ENCODE measurements around the gene TRIM24.

Gene TRIM24

DNA sequence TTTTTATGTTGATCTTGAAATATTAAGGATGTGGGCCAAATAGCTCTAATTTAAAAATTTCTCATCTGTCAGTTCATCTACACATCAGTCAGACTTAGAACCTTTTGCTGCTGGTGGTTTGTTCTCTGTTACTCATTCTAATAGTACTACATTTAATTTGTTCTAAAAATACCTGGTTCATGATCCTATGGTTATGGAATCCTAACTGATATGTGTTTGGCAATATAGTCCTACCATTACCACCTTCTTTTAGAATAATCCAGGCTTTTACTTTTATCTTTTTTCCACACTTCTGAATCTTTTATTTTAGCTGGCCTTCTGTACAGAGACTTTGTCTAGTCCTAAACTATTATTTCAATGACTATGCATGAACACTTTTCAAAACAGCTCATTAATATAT is 124.2 kb downstream of the TRIM24 start:
- no peak for DNase-seq

DNA sequence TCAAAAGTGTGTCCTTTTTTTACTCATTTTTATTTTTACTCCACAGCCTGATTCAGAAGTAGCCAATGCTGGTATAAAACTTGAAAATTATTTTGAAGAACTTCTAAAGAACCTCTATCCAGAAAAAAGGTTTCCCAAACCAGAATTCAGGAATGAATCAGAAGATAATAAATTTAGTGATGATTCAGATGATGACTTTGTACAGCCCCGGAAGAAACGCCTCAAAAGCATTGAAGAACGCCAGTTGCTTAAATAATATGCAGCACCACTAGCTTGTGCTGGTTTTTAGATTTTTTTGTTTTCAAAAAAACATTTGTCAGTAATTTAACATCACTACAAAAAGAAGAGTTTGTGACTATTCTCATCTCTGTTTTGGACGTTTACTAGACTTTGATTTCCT is 124.6 kb downstream of the TRIM24 start:
- no peak for DNase-seq

DNA sequence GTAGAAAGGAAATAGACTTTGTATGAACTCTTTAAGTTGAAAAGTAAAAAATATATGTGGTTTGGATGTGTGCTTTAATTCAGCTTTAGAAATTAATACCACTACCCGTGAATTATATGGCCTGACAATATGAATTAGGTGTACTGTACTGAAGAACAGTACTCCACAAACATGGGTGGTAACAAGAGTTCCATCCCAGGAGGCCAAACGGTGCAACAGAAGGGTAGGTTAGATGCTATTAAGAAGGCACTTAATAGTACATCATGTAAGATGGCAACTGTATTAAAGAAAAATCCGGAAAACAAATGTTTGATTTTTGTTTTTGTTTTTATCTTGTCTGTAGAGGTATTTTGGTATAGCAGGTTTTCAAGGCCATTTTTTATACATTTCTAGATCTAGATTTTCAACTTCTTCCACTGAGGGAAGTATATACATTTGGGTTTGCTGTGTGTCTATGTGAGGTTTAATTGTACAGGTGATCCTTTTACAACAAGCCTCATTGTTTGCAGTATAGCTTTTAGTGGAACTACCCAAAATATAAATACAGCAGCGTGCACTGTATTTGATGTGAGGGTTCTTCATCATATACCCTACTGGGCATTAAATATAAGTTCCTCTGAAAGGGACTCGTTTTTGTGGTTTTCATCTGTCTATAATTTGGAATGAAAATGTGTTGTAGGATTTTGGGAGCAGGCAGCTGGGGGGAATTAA is 125.4 kb downstream of the TRIM24 start:
- no peak for DNase-seq

DNA sequence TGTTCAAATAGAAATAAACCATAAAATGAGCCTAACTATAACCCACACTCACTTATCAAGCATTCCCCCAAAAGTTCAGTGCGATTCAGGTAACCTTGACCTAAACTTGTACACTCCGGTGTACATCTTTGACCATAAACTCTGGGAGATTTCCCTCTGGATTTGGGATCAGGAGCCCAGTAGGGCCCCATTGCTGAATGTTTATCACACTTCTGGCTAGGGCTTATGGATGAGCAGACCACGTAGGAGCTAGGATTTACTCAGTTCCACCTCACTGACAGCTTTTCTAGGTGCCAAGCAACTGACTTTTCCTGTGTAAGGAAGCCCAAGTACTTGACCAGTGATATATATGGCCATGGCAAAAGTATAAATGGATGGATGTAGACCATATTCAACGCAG is 127.4 kb downstream of the TRIM24 start:
- no peak for DNase-seq

DNA sequence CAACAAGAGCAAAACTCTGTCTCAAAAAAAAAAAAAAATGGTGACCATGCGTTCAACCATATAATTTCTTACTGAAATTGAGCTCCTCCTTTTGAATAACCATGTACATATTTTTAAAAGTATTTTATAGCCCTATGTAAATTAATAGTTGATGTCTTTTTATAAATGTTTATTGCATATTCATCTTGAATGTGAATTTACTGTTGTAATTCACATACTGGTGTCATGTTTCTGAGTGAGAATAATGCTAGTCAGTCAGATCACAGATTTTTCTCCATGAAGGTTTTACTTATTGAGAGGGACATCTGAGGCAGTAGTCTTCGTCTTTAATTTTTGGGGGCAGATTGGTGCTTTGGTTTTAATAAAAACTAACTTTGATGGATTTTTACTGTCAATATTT is 128.9 kb downstream of the TRIM24 start:
- no peak for DNase-seq

DNA sequence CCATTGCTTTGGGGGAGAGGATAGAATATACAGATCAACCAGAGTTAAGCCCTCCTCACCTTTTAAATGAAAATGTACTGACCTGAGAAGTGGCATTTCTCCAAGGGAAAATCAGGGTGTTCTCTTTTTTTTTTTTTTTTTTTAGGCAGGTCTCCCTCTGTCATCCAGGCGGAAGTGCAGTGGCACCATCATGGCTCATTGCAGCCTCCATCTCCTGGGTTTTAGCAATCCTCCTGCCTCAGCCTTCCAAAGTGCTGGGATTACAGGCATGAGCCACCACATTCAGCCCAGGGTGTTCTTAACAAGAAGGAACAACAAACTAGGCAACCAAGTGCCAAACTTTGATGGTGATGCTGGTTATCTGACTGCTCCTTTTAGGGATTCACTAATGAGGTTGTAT is 130.1 kb downstream of the TRIM24 start:
- DNase-seq: no peak

DNA sequence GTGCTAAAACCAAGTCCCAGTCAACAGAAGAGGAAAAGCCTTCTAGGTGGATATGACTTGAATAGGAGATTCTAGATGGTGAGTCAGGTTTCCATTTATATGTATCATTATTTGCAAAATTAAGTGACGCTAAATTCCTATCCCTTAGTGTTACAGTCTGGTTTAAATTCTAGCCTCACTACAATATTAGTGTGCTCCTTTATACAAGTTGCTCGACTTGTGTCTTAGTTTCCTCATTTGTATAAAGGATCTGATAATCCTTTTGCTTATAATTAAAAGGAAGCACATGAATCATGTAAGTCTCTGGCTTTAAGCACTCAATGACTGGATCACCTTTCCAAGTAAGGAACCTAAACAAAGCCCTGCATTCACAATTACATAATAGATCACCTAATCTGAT is 135.4 kb downstream of the TRIM24 start:
- no peak for DNase-seq

DNA sequence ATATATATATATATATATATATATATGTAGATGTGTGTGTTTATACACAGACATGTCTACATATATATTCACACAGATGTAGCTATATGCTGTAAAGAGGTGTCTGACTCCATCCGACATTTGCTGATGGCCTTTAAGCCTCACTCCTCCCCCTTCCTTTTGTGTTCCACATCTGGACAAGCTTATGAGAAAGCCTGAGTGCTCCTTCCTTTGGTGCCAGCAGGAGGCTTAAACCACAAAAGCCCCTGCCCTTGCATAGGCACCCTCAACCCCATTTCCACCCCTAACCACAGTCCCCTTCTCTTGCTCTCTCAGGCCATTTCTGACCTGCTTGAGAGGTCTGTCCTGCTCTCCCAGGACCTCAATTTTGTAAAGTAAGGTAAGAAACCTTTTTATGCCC is 142.4 kb downstream of the TRIM24 start:
- DNase-seq: no peak

DNA sequence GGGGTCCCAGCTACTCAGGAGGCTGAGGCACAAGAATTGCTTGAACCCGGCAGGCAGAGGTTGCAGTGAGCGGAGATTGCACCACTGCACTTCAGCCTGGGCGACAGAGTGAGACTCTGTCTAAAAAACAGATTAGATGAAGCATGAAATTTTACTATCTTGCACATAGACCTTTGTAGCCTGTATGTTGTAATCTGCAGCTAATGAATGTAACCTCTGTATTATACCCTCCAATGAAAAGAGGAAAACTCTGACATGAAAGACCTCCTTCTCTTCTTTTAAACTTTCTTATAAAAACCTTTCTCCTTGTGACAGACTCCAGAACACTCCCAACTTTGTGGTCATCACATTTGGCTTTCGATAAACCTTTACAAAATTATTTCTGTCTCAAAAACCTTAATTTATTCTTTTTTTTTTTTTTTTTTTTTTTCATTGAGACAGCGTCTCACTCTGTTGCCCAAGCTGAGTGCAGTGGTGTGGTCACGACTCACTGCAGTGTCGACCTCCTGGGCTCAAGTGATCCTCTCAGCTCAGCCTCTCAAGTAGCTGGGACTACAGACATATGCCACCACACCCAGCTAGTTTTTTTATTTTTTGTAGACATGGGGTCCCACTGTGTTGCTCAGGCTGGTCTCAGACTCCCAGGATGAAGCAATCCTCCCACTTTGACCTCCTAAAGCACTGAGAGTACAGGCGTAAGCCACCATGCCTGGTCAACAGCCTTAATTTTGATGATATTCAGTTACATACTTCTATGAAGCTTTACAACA is 143.7 kb downstream of the TRIM24 start:
- DNase-seq: no peak

DNA sequence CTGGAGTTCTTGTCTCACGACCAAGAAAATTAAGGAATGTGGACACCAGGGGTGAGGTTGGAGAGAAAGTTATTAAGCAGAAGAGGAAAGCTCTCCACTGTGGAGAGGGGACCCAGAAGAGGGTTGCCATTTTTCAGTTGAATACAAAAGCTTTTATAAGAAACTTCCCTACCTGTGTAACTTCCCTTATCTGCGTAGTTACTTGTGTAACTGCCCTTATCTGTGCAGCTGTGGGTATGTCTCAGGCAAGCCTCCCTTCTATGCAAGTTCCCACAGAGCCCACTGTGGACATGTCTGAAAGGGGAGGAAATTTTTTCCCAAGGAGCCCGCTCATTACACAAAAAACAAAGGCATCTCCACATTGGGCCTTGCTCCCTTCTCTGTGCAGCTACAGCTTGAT is 146.2 kb downstream of the TRIM24 start:
- DNase-seq: no peak

DNA sequence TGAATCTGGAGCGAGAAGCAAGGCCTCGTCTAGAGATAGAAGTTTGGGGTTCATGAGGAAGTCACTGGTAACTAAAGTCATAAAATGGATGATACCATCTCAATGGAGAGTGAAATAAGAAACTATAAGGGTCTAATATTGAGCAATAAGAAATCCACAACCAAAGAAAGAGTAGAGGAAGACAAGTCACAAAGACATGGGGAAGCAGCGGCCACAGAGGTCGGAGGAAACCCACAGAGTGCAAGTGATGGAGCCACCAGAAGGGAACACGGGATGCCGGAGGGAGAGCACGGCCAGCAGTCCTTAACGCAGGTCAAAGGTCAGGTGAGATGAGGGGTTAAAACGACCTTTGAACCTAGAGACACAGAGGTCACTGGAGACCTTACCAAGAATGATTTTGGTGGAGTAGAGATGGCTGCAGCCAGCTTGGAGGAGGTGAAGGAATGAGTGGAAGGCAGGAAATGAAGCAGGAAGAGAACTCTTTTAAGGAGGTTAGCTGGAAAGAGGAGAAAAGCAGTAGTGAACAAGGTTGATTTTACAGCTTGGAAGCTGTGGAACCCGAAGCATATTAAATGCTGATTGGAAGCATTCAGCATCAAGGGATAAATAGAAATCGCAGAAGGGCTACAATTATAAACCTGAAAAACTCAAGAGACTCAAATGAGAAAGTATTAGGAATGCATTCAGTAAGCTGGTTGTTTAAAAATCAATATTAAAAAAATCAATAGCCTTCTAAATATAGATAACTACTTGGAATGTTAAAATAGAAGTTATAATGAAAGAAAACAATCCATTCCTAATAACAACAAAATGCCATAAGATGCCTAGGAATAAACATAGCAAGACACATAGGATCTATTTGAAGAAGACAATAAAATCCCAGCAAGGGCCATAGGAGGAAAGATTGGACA is 147.4 kb downstream of the TRIM24 start:
- DNase-seq: no peak

DNA sequence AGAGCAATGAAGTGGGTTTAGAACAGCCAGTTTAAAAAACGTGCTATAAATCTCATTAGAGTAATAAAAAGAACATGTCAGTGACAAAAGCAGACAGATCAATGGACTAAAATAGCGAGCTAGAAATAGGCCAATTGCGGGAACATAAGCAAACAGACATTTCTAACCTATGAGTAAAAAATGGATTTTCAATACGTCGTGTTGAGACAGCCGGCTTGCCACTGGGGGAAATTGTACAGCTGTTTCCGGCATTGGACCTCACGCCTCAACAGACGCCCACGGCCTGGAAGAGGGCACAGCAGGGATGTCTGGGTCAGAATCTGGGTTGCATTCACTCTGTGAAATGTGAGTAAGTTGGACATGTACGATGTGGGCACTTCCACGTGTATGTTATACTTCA is 148.2 kb downstream of the TRIM24 start:
- DNase-seq: no peak

DNA sequence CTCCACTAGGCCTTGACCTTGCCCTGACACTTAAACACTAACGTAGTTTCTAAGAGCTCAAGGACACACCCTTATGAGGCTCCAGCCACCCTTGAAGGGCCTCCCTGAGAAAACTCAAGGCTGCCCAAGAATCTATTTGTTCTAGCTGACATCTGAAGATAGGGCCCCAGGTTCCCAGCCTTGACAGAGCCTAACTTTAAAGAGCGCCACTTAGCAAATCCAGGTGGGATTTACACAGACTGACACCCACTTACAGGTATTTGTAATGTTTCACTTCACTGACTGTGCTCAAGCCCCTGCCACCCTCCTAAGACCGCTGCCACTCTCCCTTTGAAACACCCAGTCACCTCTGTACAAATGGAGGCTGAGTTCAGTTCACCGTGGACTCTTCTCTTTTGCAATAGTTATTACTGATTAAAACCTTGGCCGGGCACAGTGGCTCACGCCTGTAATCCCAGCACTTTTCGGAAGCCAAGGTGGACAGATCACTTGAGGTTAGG is 150.7 kb downstream of the TRIM24 start:
- no peak for DNase-seq

DNA sequence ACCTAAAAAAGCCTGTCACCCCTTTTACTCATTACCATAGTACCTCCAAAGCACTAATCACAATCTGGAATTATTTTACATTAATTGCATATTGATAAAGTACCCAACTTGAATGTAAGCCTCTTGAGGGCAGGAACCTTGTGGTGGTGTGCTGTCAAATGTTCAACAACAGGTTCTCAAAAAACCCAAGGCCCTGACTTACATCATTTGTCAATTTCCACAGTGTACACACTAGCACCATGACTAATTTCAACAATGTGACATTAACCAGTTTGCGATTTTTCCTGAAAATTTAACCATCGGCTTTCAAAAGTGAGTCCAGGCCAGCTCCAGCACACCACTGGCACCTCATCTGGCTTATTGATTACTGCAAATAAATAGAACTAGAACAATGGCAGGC is 153.6 kb downstream of the TRIM24 start:
- no peak for DNase-seq

DNA sequence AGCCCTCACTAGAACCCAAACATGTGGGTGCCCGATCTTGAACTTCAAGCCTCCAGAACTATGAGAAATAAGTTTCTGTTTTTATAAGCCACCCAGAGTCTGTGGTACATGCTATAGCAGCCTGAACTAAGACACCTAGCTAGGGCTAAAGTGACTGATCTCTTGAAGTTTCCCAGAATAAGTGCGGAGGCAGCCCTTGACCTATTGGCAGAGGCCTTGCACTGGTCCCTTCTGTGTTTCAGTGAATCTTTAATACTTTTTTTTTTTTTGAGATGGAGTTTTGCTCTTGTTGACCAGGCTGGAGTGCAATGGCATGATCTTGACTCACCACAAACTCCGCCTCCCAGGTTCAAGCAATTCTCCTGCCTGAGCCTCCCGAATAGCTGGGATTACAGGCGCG is 156.0 kb downstream of the TRIM24 start:
- no peak for DNase-seq

DNA sequence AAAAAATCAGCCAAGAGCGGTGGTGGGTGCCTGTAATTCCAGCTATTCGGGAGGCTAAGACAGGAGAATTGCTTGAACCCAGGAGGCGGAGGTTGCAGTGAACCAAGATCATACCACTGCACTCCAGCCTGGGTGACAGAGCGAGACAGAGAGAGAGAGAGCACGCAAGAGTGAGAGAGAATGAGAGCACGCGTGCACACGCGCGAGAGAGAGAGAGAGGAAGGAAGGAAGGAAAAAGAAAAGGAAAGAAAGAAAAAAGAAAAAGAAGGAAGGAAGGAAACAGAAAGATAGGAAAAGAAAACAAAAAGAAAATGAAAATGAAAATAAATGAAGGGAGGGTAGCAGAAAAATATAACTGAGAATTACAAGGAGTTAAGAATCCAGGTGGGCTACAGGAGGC is 158.4 kb downstream of the TRIM24 start:
- DNase-seq: no peak

DNA sequence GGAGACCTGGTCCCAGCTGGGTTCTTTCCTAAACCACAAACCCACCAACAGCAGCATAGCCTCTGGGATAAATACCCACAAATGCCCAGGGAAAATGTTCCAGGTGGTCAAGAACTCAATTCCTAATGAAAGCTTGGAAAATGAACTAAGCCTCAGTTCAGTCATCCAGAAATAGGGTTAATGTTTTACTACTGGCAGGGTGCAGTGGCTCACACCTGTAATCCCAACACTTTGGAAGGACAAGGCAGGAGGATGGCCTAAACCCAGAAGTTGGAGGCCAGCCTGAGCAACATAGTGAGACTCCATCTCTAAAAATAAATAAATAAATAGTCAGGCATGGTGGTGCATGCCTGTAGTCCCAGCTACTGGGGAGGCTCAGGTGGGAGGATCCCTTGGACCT is 158.9 kb downstream of the TRIM24 start:
- no peak for DNase-seq

DNA sequence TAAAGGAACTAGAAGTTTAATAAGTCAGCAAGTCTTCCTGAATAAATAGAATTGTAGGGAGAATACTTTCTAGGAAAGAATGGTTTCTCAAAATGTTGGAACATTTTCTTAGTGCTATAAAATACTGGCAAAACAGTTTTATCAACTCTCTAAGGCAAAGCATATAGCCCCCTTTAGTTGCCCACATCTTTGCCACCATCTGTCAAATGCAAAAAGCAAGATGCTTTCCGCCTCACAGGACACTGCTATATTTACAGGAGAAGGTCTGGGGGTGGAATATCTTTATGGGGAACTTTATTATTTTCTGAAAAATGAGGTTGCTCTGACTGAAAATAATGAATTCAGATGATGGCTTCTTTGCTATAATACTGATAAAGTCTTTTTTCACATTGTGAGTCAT is 162.8 kb downstream of the TRIM24 start:
- DNase-seq: no peak

DNA sequence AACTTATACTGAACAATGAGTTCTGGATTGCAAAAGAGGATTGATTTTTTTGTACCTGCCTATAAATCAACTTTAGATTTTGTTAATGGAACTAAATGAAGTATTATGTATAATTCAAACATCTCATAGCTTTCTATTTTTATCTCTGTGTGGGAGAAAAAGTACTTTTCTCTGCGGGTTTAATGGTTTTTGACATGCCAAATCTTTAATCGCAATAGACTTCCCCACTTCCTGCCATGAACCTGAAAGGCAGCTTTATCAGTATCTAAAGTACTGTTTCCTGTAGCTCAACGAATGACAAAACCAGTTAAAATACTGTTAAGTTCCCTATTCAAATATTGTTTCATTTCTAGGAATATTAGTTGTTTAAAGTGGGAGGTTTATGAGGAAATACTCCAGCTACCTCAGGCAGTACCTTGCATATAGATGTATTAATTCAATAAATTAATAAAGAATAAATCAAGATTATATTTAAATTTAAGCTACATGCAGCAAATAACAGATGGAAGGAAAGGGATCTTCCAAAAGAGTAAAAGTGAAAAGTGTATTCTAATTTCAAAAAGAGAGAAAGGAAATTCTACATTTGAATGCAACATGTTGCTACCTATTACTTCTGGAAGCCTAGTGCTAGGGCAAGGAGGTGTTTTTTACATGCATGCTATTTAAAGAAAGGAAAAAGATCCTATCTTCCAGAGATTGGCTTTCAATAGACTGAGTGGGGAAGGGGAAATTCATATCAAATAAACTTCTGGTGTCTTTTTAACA is 165.2 kb downstream of the TRIM24 start:
- no peak for DNase-seq

DNA sequence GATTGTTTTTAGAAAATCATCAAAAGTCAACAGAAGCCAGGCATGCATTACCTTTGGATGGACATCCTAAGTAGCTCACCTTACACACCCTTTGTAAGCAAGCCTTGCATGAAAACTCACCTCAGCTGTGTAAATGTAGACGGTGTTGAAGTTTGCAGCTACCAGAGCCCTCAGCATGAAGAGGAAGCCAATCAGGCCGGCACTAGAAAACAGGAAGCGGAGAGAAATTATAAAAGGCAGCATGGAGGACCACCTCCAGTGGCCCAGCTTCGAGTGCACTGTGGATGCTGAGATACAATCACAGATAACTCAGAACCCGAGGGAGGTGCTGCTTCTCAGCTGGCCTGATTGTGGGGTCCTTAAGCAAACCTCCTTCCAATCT is 165.8 kb downstream of the TRIM24 start:
- no peak for DNase-seq

DNA sequence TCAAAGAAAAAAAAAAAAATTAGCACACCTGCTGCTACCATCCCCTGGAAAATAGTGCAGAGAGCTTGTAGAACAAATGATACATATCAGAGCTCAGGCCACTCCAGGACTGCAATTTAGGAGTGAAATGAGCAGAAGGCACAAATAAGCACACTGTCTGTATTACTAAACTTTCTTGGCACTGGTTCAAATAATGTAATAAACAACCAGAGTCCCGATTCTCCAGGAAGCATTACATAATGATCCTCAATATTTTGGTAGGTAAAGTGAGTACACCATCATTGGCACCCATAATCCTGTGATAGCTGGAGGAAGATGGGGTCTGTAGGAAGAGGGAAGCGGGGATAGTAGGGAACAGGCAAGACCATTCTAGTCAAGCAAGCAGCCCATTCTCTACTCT is 166.8 kb downstream of the TRIM24 start:
- no peak for DNase-seq

DNA sequence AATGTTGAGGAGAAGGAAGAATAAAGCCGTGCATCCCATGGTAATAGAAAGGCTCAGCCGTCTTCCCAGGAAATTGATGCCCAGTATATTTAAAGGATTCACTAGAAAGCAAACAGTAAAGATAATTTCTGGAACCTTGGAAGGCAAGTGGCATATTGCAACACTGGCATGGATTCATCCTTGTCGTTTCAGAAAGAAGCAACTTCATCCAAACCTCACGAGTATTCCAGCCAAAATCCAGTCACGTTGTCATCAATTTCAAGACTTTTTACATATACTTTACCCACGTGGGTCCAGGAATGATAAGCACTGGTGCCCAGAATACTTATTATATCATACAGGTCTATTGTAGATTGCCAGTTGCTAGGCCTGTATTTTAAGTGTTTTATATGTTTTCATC is 167.3 kb downstream of the TRIM24 start:
- DNase-seq: no peak

Data from hippocampal formation (tissue), 2 donors.